Stimulated activated CD8-positive, alpha-beta memory T cell treated with anti-CD3 and anti-CD28 coated beads, Interleukin-7, amount 100 ng/mL, for 1 hour (primary cell): ENCODE measurements around the gene KLHL2.

Experiments
- DNase-seq, 2 donors: peaks; one replicate each; pipeline ENCODE4 v3.0.0-alpha.2; 2020; ENCODE audit warnings: low read depth in 2 of 2

Gene KLHL2

GRCh38 chr4:165289423-165289785, 82.0 kb downstream of the KLHL2 start:
- DNase-seq = no peak

- no peak for DNase-seq
Observed at GRCh38 chr4:165293061-165293460, 85.7 kb downstream of the KLHL2 start.

- no peak for DNase-seq
Observed at GRCh38 chr4:165293927-165294649, 86.7 kb downstream of the KLHL2 start.

GRCh38 chr4:165294907-165295306, 87.5 kb downstream of the KLHL2 start:
- DNase-seq = no peak

GRCh38 chr4:165297626-165298025, 90.3 kb downstream of the KLHL2 start:
- no peak for DNase-seq

- no peak for DNase-seq
Observed at GRCh38 chr4:165299399-165300060, 92.2 kb downstream of the KLHL2 start.

- no peak for DNase-seq
Observed at GRCh38 chr4:165301833-165302232, 94.5 kb downstream of the KLHL2 start.

- DNase-seq = no peak
Observed at GRCh38 chr4:165302658-165303057, 95.3 kb downstream of the KLHL2 start.

- DNase-seq = no peak
Observed at GRCh38 chr4:165308166-165308565, 100.8 kb downstream of the KLHL2 start.

GRCh38 chr4:165308606-165309005, 101.2 kb downstream of the KLHL2 start:
- no peak for DNase-seq

- DNase-seq = no peak
Observed at GRCh38 chr4:165309456-165309855, 102.1 kb downstream of the KLHL2 start.

- DNase-seq = no peak
Observed at GRCh38 chr4:165312506-165312905, 105.1 kb downstream of the KLHL2 start.

- no peak for DNase-seq
Observed at GRCh38 chr4:165319030-165319429, 111.7 kb downstream of the KLHL2 start.

- no peak for DNase-seq
Observed at GRCh38 chr4:165319509-165319908, 112.1 kb downstream of the KLHL2 start.

GRCh38 chr4:165324236-165324917, 117.0 kb downstream of the KLHL2 start:
- DNase-seq = no peak

- DNase-seq = no peak
Observed at GRCh38 chr4:165324918-165325304, 117.5 kb downstream of the KLHL2 start.

- DNase-seq = no peak
Observed at GRCh38 chr4:165325732-165326512, 118.6 kb downstream of the KLHL2 start.

GRCh38 chr4:165326831-165327210, 119.5 kb downstream of the KLHL2 start:
- DNase-seq = no peak

GRCh38 chr4:165327211-165328100, 120.1 kb downstream of the KLHL2 start, which contains the start of gene MSMO1:
TSS of gene MSMO1 (plus strand) at chr4:165327669. CDS start at chr4:165333371, 5,702 bp downstream.
- peak; percentile 92 to 95 for DNase-seq

- no peak for DNase-seq
Observed at GRCh38 chr4:165328101-165328425, 120.7 kb downstream of the KLHL2 start.

GRCh38 chr4:165328708-165329107, 121.3 kb downstream of the KLHL2 start:
- DNase-seq = no peak
